GM12878 (cell line): ENCODE results near the gene LUM. TPM values are rescaled to one million over a fixed set of nuclear protein-coding genes. Genes with fewer than 3 reads are reported as not detected.

Source experiments
- ATAC-seq: fragments of 200-7000 bp; cut with Tn5 transposase; 3 replicates; pipeline ENCODE4 v1.9.1; 2020; ENCODE audit warnings: mild to moderate bottlenecking, moderate library complexity
- BruUV-seq: library from RNA; stranded (reverse); fragments of 400-500 nt; replicated peaks from 2 replicates; lab custom pipeline; 2021; lab: Mats Ljungman, UMichigan
- CTCF ChIA-PET: fragments of 300-600 bp; sonication (Branson Sonifier 250); formaldehyde crosslinking; extraction: SDS; loops from one replicate; lab custom pipeline; 2021; ENCODE audit warnings: inconsistent platforms; lab: Yijun Ruan, JAX
- POLR2A ChIA-PET: fragments of 350-600 bp; formaldehyde crosslinking; extraction: SDS; loops from one replicate; lab custom pipeline; 2021; ENCODE audit warnings: inconsistent platforms; lab: Charles Lee
- RAD21 ChIA-PET: fragments of 300-600 bp; sonication (Branson Sonifier 250); formaldehyde crosslinking; loops from one replicate; lab custom pipeline; 2023; ENCODE audit warnings: antibody characterized with exemption; ENCODE audit not compliant: unreplicated experiment; lab: Charles Lee
- SMC1A ChIA-PET: fragments of 300-600 bp; sonication (Branson Sonifier 250); formaldehyde crosslinking; loops from one replicate; lab custom pipeline; 2023; ENCODE audit not compliant: unreplicated experiment, uncharacterized antibody; lab: Charles Lee
- DNase-seq: peaks from one replicate; pipeline ENCODE4 v3.0.0-alpha.2; 2011; ENCODE audit warnings: low read depth, low spot score
- FAIRE-seq: peaks from 3 replicates; lab custom pipeline; 2011; peaks lifted over from hg19 to GRCh38; lab: Jason Lieb, UNC
- H2AFZ ChIP-seq: 2 replicates; pipeline ENCODE4 v1.6.0; 2011; ENCODE audit warnings: low read depth, low read length, control low read depth; ENCODE audit not compliant: control insufficient read depth
- H3K27ac ChIP-seq: 2 replicates; pipeline ENCODE4 v1.5.1; 2011; ENCODE audit warnings: control low read depth; ENCODE audit not compliant: control insufficient read depth, insufficient read depth
- H3K27me3 ChIP-seq, 2 experiments: replicated peaks in 1 of 2; 2 replicates each; pipeline versions ENCODE4 v1.6.0 to v1.6.1; 2011; ENCODE audit warnings: low read length in 1 of 2; ENCODE audit not compliant: control insufficient read depth in 2 of 2, insufficient read depth in 2 of 2
- H3K36me3 ChIP-seq, 2 experiments: 2 replicates each; pipeline ENCODE4 v1.5.1; 2011; ENCODE audit warnings: low read length in 1 of 2; ENCODE audit not compliant: control insufficient read depth in 2 of 2, insufficient read depth in 2 of 2
- H3K4me1 ChIP-seq: 2 replicates; pipeline ENCODE4 v1.6.1; 2011; ENCODE audit warnings: mild to moderate bottlenecking, low read length, moderate library complexity, mixed read lengths; ENCODE audit not compliant: control insufficient read depth, insufficient read depth
- H3K4me2 ChIP-seq: 2 replicates; pipeline ENCODE4 v1.6.0; 2011; ENCODE audit warnings: control low read depth; ENCODE audit not compliant: control insufficient read depth, insufficient read depth
- H3K4me3 ChIP-seq: fragments of 200-600 bp; sonication (generic); 2 replicates; pipeline ENCODE4 v1.5.1; 2016
- H3K79me2 ChIP-seq: 2 replicates; pipeline ENCODE4 v1.6.0; 2011; ENCODE audit warnings: low read length; ENCODE audit not compliant: control insufficient read depth, insufficient read depth
- H3K9ac ChIP-seq: 2 replicates; pipeline ENCODE4 v1.8.0; 2011; ENCODE audit warnings: low read length, control low read depth, mixed read lengths; ENCODE audit not compliant: control insufficient read depth, insufficient read depth
- H3K9me3 ChIP-seq: replicated peaks from 3 replicates; pipeline ENCODE4 v1.5.1; 2011; ENCODE audit warnings: mild to moderate bottlenecking, low read length; ENCODE audit not compliant: control insufficient read depth, insufficient read depth
- H4K20me1 ChIP-seq: 2 replicates; pipeline ENCODE4 v1.6.0; 2011; ENCODE audit not compliant: control insufficient read depth, insufficient read depth
- ASH2L ChIP-seq: fragments of 300-600, 200-600 bp; sonication (generic); IDR thresholded peaks from 2 replicates; pipeline ENCODE4 v1.6.1; 2017; ENCODE audit warnings: low read depth, mild to moderate bottlenecking, borderline replicate concordance
- CEBPZ ChIP-seq: fragments of 150-350 bp; IDR thresholded peaks from 2 replicates; pipeline ENCODE4 v1.6.1; 2016; ENCODE audit warnings: low read depth, low read length
- E4F1 ChIP-seq: fragments of 450-650 bp; IDR thresholded peaks from 2 replicates; pipeline ENCODE4 v1.6.1; 2018; ENCODE audit warnings: borderline replicate concordance, mild to moderate bottlenecking; ENCODE audit not compliant: partially characterized antibody
- IRF5 ChIP-seq: fragments of 450-650 bp; IDR thresholded peaks from 2 replicates; pipeline ENCODE4 v1.6.1; 2017; ENCODE audit warnings: borderline replicate concordance
- RBBP5 ChIP-seq: fragments of 200-600 bp; sonication (generic); conservative IDR thresholded peaks from 2 replicates; pipeline ENCODE4 v1.6.1; 2016
- RELA ChIP-seq: fragments of 450-650 bp; IDR thresholded peaks from 2 replicates; pipeline ENCODE4 v1.8.0; 2014; ENCODE audit warnings: borderline replicate concordance; ENCODE audit not compliant: partially characterized antibody
- ZNF217 ChIP-seq: fragments of 450-650 bp; IDR thresholded peaks from 2 replicates; pipeline ENCODE4 v1.6.1; 2017; ENCODE audit warnings: antibody characterized with exemption, mild to moderate bottlenecking
- ZNF592 ChIP-seq: fragments of 450-650 bp; IDR thresholded peaks from 2 replicates; pipeline ENCODE4 v1.6.1; 2017; ENCODE audit warnings: mild to moderate bottlenecking, moderate library complexity
- in situ Hi-C: fragments of 300-500 bp; cut with MboI; formaldehyde crosslinking; loops from 9 replicates; pipeline ENCODE4 v1.14.3; 2018; ENCODE audit warnings: mixed read lengths
- intact Hi-C: fragments of 100-400 bp; cut with micrococcal nuclease; formaldehyde crosslinking; loops from one replicate; pipeline ENCODE4 v1.14.2; 2022; ENCODE audit not compliant: unreplicated experiment
- polyA plus RNA-seq, 11 experiments: library from polyadenylated mRNA; depleted of rRNA in 4 of 11; unstranded in 6 of 11; stranded (reverse) in 5 of 11; fragments of >200 nt; fragmentation: Nextera tagmentation in 4 of 11; fragmentation: Illumina TruSeq in 1 of 11; extraction: Ambion mirVana in 4 of 11; extraction: Trizol in 1 of 11; gene quantifications; 1 replicate in 1 of 11; 2 replicates in 10 of 11; pipeline versions ENCODE4 v1.2.1 to v1.2.3, GENCODE V29; 2011 to 2016; ENCODE audit warnings: inconsistent platforms in 2 of 11, missing spikeins in 2 of 11, low read depth in 1 of 11
- total RNA-seq, 4 experiments: library from RNA; depleted of rRNA in 3 of 4; stranded (reverse); fragments of >200 nt in 3 of 4; fragmentation: Illumina TruSeq in 1 of 4; extraction: Trizol in 1 of 4; gene quantifications; 2 replicates each; pipeline versions ENCODE4 v1.2.1 to v1.2.3, GENCODE V29; 2013 to 2021
- TF ChIP-seq, protein P1 (sequence below): fragments of 150-350 bp; IDR thresholded peaks from 2 replicates; pipeline ENCODE4 v1.6.1; 2014; ENCODE audit warnings: mild to moderate bottlenecking, low read depth, low read length

Gene LUM
- total and polyA plus RNA-seq, 10 of the 15 experiments (the other 5 are each of a cell fraction or from before 2014, with no cell fraction given) = 0.09 to 0.31 TPM; not detected in 8

- intact Hi-C loops (no loop called here), in situ Hi-C loops (no loop called here)
- Histone ChIP-seq H3K36me3 (no peaks in the 10 kb centered on the region), H3K9ac (no peak overlapping the region), H3K4me3 (no peak overlapping the region), H2AFZ (no peak overlapping the region), H3K27me3 (no peaks in the 10 kb centered on the region), H3K27ac (no peak overlapping the region), H3K9me3 (no peaks in the 10 kb centered on the region), H3K4me2 (no peak overlapping the region), H3K4me1 (no peaks in the 10 kb centered on the region), H3K79me2 (no peaks in the 10 kb centered on the region), H4K20me1 (no peaks in the 10 kb centered on the region)
- ChIA-PET RAD21 (no interaction called here), SMC1A (no interaction called here), CTCF (interaction anchor here (1.7 kb wide), 1 partner anchor 15 kb away, joined by 7 read pairs; no protein-coding TSS in a partner anchor), POLR2A (no interaction called here)
- ATAC-seq (no peak), FAIRE-seq (no peak), DNase-seq (no peak)
- BruUV-seq = no TSS peak
- no peak for TF ChIP-seq ZNF592
- TF ChIP-seq IRF5 = no peak
- TF ChIP-seq ZNF217 = no peak
- no peak for TF ChIP-seq RELA
- TF ChIP-seq, protein P1, sequence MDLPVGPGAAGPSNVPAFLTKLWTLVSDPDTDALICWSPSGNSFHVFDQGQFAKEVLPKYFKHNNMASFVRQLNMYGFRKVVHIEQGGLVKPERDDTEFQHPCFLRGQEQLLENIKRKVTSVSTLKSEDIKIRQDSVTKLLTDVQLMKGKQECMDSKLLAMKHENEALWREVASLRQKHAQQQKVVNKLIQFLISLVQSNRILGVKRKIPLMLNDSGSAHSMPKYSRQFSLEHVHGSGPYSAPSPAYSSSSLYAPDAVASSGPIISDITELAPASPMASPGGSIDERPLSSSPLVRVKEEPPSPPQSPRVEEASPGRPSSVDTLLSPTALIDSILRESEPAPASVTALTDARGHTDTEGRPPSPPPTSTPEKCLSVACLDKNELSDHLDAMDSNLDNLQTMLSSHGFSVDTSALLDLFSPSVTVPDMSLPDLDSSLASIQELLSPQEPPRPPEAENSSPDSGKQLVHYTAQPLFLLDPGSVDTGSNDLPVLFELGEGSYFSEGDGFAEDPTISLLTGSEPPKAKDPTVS = no peak
- no peak for TF ChIP-seq RBBP5
- no peak for TF ChIP-seq E4F1
- no peak for TF ChIP-seq ASH2L
- TF ChIP-seq CEBPZ = no peak
Observed at GRCh38 chr12:91094032-91094662, 17.1 kb downstream of the LUM start.
